Activated CD4-positive, alpha-beta T cell treated with anti-CD3 and anti-CD28 coated beads for 36 hours (primary cell): ENCODE data around the gene POLRMT. TPM values are rescaled to one million over a fixed set of nuclear protein-coding genes. Genes with fewer than 3 reads are reported as not detected.

ENCODE experiments used
- ATAC-seq: fragments of 200-7000 bp; cut with Tn5 transposase; one replicate; pipeline ENCODE4 v1.10.0; 2021; ENCODE audit warnings: mild to moderate bottlenecking, moderate library complexity
- CTCF ChIA-PET: fragments of 350-600 bp; sonication (Branson Sonifier 250); formaldehyde crosslinking; loops from one replicate; lab custom pipeline; 2021; ENCODE audit warnings: antibody characterized with exemption; lab: Charles Lee
- POLR2A ChIA-PET: fragments of 350-600 bp; sonication (Branson Sonifier 250); formaldehyde crosslinking; loops from one replicate; lab custom pipeline; 2021; ENCODE audit warnings: antibody characterized with exemption, inconsistent platforms; lab: Charles Lee
- DNase-seq: peaks from one replicate; pipeline ENCODE4 v3.0.0-alpha.2; 2020
- H3K27ac Mint-ChIP-seq: one replicate; pipeline ENCODE4 v1.8.0; 2021; ENCODE audit warnings: mixed read lengths
- H3K27me3 Mint-ChIP-seq: one replicate; pipeline ENCODE4 v1.8.0; 2021; ENCODE audit warnings: mixed read lengths
- H3K36me3 Mint-ChIP-seq: one replicate; pipeline ENCODE4 v1.8.0; 2021; ENCODE audit warnings: low read depth, mixed read lengths
- H3K4me1 Mint-ChIP-seq: one replicate; pipeline ENCODE4 v1.8.0; 2021; ENCODE audit warnings: mixed read lengths
- H3K4me3 Mint-ChIP-seq: one replicate; pipeline ENCODE4 v1.8.0; 2021; ENCODE audit warnings: mild to moderate bottlenecking, moderate library complexity, mixed read lengths
- H3K9me3 Mint-ChIP-seq: one replicate; pipeline ENCODE4 v1.8.0; 2021; ENCODE audit warnings: low read depth, mixed read lengths
- intact Hi-C, 2 experiments: fragments of 100-400 bp; cut with DNase I in 1 of 2; cut with micrococcal nuclease in 1 of 2; formaldehyde crosslinking; loops; one replicate each; pipeline versions ENCODE4 v1.14.2 to v1.15.1; 2022 to 2024; cut with DNase I, micrococcal nuclease
- total RNA-seq, 2 experiments: library from RNA; stranded (reverse); gene quantifications; one replicate each; pipeline ENCODE4 v1.2.3, GENCODE V29; 2021

Gene POLRMT
- total RNA-seq, 2 experiments from 2014 or later = 69.0 to 77.4 TPM

DNA sequence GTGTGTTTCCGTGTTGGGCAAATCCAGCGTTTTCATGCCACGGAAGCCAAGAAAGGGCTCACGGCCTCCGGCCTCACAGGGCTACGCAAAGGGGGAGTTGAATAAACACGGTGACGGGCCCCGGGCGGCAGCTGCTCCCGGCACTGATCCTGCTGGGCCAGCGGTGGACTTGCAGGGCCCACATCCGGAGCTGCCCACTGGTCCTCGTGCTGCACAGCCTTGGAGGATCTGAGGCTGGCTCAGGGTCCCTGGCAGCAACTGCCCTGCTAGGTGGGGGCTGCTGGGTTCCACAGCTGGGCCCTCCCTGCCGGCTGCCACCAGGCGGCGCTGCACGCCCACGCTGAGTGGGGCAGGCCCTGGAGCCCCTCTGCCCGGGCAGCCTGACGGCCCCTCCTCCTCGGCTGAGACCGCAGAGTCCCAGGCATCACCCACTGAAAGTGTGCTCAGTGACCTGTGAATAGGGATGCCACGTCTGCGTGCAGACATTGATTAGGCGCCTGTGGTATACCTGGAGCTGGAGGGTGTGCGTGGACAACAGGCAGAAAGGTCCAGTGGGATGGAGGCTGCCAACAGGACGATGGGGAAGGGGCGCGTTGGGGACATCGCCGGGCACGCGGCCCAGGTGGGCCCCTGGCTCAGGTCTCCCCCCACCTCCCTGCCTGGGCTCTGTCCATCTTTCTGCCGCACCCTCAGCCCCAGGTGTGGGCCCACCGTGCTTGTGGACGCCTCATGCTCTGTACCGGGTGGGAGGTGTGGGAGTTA is 48.9 kb downstream of the POLRMT start:
- H3K27ac Mint-ChIP-seq = no peak overlapping the region
- H3K36me3 Mint-ChIP-seq = peaks cover 3% of the 10 kb centered on the region
- ATAC-seq (peak; percentile 60), DNase-seq (peak; percentile 79)
- CTCF ChIA-PET = interaction anchor here (0.5 to 1.7 kb wide), 5 partner anchors 10 to 742 kb away, joined by 3 to 9 read pairs (median 3); no protein-coding TSS in a partner anchor
- H3K4me1 Mint-ChIP-seq = peaks cover 2% of the 10 kb centered on the region
- H3K9me3 Mint-ChIP-seq = no peaks in the 10 kb centered on the region
- peaks cover 13% of the 10 kb centered on the region for H3K27me3 Mint-ChIP-seq
- POLR2A ChIA-PET = no interaction called here
- intact Hi-C loops = loop anchor here (1.0 to 10.0 kb wide), 3 partner anchors 43 to 150 kb away; no protein-coding TSS in a partner anchor
- no peak overlapping the region for H3K4me3 Mint-ChIP-seq

DNA sequence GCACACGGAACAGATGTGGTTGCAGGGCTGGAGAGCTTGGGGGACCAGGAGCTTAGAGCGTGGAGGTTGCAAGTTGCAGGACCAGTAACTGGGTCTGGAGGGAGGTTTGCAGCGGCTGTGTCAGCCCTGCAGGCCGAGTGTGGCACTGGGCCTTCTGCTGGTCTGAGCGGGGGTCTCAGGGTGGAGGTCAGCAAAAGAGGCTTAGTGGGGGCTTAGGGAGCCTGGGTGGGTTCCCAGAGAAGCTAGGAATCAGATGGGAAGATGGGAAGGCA is 49.4 kb downstream of the POLRMT start:
- H3K36me3 Mint-ChIP-seq = peaks cover 3% of the 10 kb centered on the region
- no peak overlapping the region for H3K4me3 Mint-ChIP-seq
- intact Hi-C loops = loop anchor here (1.0 to 10.0 kb wide), 3 partner anchors 73 to 151 kb away; no protein-coding TSS in a partner anchor
- DNase-seq (no peak), ATAC-seq (no peak)
- no peaks in the 10 kb centered on the region for H3K9me3 Mint-ChIP-seq
- POLR2A ChIA-PET = no interaction called here
- H3K27me3 Mint-ChIP-seq = peaks cover 11% of the 10 kb centered on the region
- CTCF ChIA-PET = interaction anchor here (0.6 to 1.7 kb wide), 5 partner anchors 9 to 742 kb away, joined by 3 to 9 read pairs (median 4); no protein-coding TSS in a partner anchor
- H3K4me1 Mint-ChIP-seq = peaks cover 2% of the 10 kb centered on the region
- H3K27ac Mint-ChIP-seq = no peak overlapping the region

- H3K36me3 Mint-ChIP-seq = peaks cover 3% of the 10 kb centered on the region
- H3K4me3 Mint-ChIP-seq = no peak overlapping the region
- no peak for ATAC-seq
- no peak overlapping the region for H3K27ac Mint-ChIP-seq
- CTCF ChIA-PET = interaction anchor here (0.6 to 1.2 kb wide), 3 partner anchors 9 to 320 kb away, joined by 3 to 8 read pairs (median 4); no protein-coding TSS in a partner anchor
- intact Hi-C loops = loop anchor here (2.0 to 10.0 kb wide), 2 partner anchors 73 to 151 kb away; no protein-coding TSS in a partner anchor
- no peak for DNase-seq
- peaks cover 2% of the 10 kb centered on the region for H3K4me1 Mint-ChIP-seq
- no peaks in the 10 kb centered on the region for H3K9me3 Mint-ChIP-seq
- H3K27me3 Mint-ChIP-seq = peaks cover 8% of the 10 kb centered on the region
- POLR2A ChIA-PET = no interaction called here
Observed at GRCh38 chr19:583198-583967, 50.0 kb downstream of the POLRMT start.

DNA sequence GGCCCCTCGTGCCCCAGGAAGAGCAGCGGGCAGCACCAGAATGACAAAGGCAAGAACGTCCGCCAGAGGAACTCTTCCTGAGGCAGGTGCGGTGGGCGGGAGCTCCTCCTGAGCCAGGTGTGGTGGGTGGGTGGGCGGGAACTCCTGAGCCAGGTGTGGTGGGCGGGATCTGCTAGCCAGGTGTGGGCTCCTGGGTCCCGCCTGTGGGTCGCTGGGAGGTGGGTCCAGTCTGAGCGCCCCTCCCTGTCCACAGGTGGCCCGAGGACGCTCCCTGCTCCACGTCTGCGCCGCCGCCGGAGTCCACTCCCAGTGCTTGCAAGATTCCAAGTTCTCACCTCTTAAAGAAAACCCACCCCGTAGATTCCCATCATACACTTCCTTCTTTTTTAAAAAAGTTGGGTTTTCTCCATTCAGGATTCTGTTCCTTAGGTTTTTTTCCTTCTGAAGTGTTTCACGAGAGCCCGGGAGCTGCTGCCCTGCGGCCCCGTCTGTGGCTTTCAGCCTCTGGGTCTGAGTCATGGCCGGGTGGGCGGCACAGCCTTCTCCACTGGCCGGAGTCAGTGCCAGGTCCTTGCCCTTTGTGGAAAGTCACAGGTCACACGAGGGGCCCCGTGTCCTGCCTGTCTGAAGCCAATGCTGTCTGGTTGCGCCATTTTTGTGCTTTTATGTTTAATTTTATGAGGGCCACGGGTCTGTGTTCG is 50.7 kb downstream of the POLRMT start:
- ATAC-seq (no peak), DNase-seq (no peak)
- ChIA-PET POLR2A (no interaction called here), CTCF (interaction anchor here (0.6 kb wide), 1 partner anchor 15 kb away, joined by 3 read pairs; no protein-coding TSS in a partner anchor)
- intact Hi-C loops = loop anchor here (2.0 to 10.0 kb wide), 2 partner anchors 74 to 152 kb away; no protein-coding TSS in a partner anchor
- no peak overlapping the region for H3K27ac Mint-ChIP-seq
- peaks cover 4% of the 10 kb centered on the region for H3K27me3 Mint-ChIP-seq
- peaks cover 3% of the 10 kb centered on the region for H3K36me3 Mint-ChIP-seq
- no peaks in the 10 kb centered on the region for H3K9me3 Mint-ChIP-seq
- no peak overlapping the region for H3K4me3 Mint-ChIP-seq
- H3K4me1 Mint-ChIP-seq = peaks cover 2% of the 10 kb centered on the region

DNA sequence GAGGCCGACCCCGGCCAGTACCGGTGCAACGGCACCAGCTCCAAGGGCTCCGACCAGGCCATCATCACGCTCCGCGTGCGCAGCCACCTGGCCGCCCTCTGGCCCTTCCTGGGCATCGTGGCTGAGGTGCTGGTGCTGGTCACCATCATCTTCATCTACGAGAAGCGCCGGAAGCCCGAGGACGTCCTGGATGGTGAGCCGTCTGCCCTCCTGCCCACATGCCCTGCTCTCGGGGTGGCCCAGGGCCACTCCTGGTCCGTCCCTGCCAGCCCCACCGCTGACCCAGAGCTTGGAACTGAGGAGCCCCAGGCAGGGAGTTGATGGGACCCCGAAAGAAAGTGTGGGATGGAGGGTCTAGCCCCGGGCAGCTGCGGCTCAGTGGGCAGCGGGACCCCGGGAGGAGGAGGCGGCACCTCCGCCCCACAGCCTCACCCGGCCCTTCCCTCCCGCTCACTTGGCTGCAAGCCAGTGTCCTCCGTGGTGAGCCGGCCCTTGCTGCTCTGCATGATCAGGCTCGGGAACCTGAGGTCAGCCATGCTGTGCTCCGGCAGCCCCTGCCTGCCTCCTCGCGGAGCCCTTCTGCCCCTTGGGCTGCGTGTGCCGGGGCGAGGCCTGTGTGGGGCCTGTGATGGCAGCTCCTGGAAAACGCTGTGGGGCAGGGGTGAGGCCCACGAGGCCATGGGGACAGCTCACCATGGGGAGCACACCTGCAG is 51.8 kb downstream of the POLRMT start:
- no peak overlapping the region for H3K27ac Mint-ChIP-seq
- CTCF ChIA-PET = no interaction called here
- DNase-seq (no peak), ATAC-seq (no peak)
- peaks cover 4% of the 10 kb centered on the region for H3K27me3 Mint-ChIP-seq
- intact Hi-C loops = loop anchor here (2.0 to 10.0 kb wide), 2 partner anchors 75 to 153 kb away; no protein-coding TSS in a partner anchor
- no peaks in the 10 kb centered on the region for H3K9me3 Mint-ChIP-seq
- peaks cover 5% of the 10 kb centered on the region for H3K4me1 Mint-ChIP-seq
- no peak overlapping the region for H3K4me3 Mint-ChIP-seq
- POLR2A ChIA-PET = no interaction called here
- peaks cover 3% of the 10 kb centered on the region for H3K36me3 Mint-ChIP-seq

DNA sequence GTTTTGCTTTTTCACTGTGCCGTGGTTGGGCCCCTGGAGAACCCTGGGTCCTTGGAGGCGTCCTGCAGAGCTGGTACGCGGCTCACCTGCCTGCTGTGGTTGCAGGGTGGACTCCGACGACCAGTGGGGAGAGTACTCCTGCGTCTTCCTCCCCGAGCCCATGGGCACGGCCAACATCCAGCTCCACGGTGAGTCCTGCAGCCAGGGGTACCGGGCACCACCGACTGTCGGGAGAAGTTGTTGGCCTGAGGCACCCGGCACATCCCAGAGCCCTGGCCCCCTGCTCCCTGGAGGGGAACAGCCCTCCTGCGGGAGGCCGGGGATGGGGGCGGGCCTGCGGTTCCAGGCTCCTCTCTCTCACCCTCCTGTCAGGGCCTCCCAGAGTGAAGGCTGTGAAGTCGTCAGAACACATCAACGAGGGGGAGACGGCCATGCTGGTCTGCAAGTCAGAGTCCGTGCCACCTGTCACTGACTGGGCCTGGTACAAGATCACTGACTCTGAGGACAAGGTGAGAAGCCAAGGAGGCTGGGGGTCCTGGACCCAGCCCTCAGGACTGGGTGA is 53.0 kb downstream of the POLRMT start:
- no peak overlapping the region for H3K4me3 Mint-ChIP-seq
- no peak overlapping the region for H3K27ac Mint-ChIP-seq
- H3K27me3 Mint-ChIP-seq = no peaks in the 10 kb centered on the region
- peaks cover 3% of the 10 kb centered on the region for H3K36me3 Mint-ChIP-seq
- DNase-seq (no peak), ATAC-seq (no peak)
- intact Hi-C loops = loop anchor here in 1 of 2 experiments (10.0 kb wide), 1 partner anchor 154 kb away; no protein-coding TSS in a partner anchor
- H3K4me1 Mint-ChIP-seq = peaks cover 13% of the 10 kb centered on the region
- ChIA-PET POLR2A (no interaction called here), CTCF (no interaction called here)
- no peaks in the 10 kb centered on the region for H3K9me3 Mint-ChIP-seq

GRCh38 chr19:579842-580155 is 53.5 kb downstream of the POLRMT start:
- H3K9me3 Mint-ChIP-seq = no peaks in the 10 kb centered on the region
- ATAC-seq (no peak), DNase-seq (no peak)
- H3K27ac Mint-ChIP-seq = no peak overlapping the region
- intact Hi-C loops = loop anchor here in 1 of 2 experiments (10.0 kb wide), 1 partner anchor 155 kb away; no protein-coding TSS in a partner anchor
- H3K4me3 Mint-ChIP-seq = no peak overlapping the region
- no peaks in the 10 kb centered on the region for H3K27me3 Mint-ChIP-seq
- peaks cover 18% of the 10 kb centered on the region for H3K4me1 Mint-ChIP-seq
- CTCF ChIA-PET = no interaction called here
- H3K36me3 Mint-ChIP-seq = peaks cover 6% of the 10 kb centered on the region
- POLR2A ChIA-PET = no interaction called here

DNA sequence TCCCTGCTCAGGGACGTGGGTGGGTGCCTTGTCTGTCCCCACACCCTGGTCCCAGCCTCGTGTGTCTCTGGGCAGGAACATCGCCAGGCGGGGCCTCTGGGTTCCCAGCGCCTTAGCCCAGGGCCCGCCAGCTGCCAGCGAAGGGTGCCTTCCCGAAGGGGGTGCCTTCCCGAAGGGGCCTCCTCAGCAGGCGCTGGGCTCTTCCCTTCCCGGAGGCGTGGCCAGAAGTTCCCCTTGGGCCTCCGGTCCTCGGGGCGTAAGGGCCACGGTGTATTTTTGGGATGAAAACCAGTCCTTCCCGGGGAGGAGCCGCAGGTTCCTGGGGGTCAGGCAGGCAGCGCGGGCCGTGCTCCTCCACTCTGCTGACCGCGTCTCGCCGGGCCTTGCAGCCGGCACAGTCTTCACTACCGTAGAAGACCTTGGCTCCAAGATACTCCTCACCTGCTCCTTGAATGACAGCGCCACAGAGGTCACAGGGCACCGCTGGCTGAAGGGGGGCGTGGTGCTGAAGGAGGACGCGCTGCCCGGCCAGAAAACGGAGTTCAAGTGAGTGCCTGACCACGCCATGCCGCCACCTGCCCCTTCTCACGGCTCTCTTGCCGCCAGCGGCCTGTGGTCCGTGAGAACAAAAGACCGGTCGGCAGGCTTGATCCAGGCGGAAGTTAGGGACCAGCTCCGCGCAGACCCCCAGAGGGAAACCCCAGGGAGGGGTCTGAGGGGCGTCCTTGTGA is 54.1 kb downstream of the POLRMT start:
- Mint-ChIP-seq H3K36me3 (peaks cover 6% of the 10 kb centered on the region), H3K4me3 (no peak overlapping the region), H3K27me3 (no peaks in the 10 kb centered on the region), H3K27ac (no peak overlapping the region), H3K9me3 (no peaks in the 10 kb centered on the region), H3K4me1 (peaks cover 23% of the 10 kb centered on the region)
- intact Hi-C loops = no loop called here
- ChIA-PET CTCF (no interaction called here), POLR2A (interaction anchor here (0.6 kb wide), 1 partner anchor 1599 kb away, joined by 4 read pairs; no protein-coding TSS in a partner anchor)
- no peak for ATAC-seq
- no peak for DNase-seq

DNA sequence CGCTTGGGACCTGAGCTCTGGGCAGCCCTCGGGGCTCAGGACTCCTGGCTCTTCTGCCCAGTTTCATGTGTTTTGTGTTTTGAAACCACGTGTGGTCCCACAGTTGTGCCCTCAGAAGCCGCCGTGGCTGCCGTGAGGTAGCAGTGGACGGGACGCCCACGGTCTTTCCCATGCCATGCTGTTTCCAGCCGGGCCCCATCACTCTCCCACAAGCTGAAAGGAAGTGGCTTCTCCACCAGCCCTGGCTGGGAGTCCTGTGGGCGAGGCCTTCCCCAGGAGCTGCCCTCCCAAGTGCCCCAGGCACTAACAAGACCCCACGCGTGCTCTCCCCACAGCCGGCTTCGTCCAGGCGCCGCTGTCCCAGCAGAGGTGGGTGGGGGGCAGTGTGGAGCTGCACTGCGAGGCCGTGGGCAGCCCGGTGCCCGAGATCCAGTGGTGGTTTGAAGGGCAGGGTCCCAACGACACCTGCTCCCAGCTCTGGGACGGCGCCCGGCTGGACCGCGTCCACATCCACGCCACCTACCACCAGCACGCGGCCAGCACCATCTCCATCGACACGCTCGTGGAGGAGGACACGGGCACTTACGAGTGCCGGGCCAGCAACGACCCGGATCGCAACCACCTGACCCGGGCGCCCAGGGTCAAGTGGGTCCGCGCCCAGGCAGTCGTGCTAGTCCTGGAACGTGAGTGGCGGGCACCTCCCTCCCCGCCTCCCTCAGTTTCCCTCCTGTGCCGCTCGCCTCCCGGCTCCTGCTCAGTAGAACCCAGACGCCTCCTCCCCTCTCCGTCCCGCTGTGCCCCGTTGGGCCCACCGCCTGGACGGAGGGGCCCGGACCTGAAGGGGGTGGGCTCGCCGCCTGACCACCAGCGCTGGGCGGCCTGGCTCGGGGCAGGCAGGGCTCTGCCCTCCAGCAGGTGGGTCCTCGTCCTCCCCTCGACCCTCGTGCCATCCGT is 55.6 kb downstream of the POLRMT start:
- H3K36me3 Mint-ChIP-seq = peaks cover 3% of the 10 kb centered on the region
- intact Hi-C loops = no loop called here
- no peaks in the 10 kb centered on the region for H3K9me3 Mint-ChIP-seq
- no peak overlapping the region for H3K4me3 Mint-ChIP-seq
- ChIA-PET POLR2A (no interaction called here), CTCF (no interaction called here)
- H3K4me1 Mint-ChIP-seq = peaks cover 27% of the 10 kb centered on the region
- H3K27me3 Mint-ChIP-seq = no peaks in the 10 kb centered on the region
- ATAC-seq (no peak), DNase-seq (no peak)
- no peak overlapping the region for H3K27ac Mint-ChIP-seq
